Activated CD8-positive, alpha-beta memory T cell treated with anti-CD3 and anti-CD28 coated beads for 24 hours (primary cell): ENCODE results near the gene TUBE1.
"Not testable (repeated sequence)": the region's sequence is repeated elsewhere in the genome, so short reads cannot be mapped to it uniquely, and the experiment has no call there.

Source experiments
- DNase-seq: peaks from one replicate; pipeline ENCODE4 v3.0.0-alpha.2; 2020

The TUBE1 gene

DNA sequence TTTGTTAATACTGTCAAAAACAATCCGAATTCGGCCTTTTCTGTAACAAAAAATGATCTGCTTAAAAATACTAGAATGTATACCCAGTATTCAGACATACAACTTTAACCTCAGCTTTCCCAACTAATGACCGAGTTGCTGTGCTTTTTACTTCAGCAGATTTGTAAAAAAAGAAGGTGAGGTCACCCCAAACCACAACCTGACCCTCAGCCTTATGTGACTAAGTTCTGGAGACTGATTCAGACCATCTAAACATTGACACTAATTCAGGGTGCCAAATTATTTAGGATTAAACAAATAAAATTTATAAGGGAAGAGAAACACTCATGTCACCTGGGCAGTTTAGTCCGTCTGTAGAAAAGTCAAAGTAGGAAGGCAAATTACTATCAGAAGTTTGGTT is 25.7 kb downstream of the TUBE1 start:
- no peak for DNase-seq

DNA sequence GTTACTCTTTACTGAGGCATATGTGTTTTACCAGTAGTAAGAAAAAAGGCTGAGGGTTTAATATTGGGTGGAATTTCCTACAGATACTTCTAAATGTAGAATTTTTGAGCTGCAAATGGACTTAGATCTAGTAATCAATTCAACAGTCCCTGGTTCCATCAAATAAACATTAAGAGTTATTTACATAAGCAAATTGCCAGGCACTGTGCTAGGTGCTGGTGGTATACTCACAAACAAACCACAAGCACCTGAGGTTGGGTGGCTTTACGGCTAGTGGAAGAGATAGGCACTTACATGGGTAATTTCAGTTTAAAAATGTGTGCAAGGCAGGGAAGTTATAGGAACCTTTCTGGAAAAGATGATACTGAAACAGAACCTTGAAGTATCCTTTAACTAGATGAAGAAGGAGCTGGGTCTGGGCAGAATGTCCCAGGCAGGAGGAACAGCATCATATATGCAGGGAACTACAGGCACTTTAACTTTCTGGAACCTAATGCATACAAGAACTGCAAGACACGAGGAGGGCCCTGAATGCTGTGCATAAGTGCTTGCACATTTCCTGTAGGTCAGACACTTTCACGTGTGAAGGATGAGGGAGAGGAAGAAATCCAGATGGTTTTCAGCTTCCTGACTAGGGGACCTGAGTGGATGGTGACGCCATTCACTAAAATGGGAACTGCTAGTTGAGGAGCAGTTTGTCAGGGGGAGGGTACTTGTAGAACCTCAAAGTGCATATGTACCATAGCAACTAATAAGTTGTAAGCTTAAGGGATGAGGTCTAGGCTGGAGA is 28.8 kb downstream of the TUBE1 start:
- DNase-seq, result no peak

DNA sequence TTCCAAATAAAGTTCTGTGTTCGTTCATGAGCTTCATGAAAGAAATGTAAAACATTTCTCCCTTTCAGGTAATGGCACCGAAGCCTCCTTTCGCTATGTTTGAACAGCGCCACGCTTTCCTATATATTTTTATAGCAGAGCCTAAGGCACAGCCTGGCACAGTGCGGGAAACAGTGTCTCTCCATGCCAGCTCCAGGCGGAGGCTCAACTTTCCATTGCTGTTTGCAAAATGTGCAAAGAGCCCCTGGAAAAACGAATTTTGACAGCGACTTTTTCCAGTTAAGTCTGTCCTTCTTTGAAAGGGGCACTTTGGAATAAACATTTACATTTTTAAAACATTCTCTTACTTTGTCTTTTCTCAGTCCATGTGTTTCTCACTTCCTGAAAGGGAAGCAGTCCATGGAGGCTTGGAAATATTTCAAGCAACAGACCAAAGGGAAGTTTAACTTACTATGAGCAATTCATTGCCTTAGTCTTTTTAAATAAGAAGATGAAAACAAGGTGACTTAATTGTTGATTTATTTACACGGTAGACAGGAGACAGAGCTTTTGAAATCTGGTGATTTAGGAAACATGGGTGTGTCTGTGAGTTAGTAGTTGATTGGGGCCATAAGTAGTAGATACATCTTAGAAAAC is 32.6 kb downstream of the TUBE1 start:
- no peak for DNase-seq

DNA sequence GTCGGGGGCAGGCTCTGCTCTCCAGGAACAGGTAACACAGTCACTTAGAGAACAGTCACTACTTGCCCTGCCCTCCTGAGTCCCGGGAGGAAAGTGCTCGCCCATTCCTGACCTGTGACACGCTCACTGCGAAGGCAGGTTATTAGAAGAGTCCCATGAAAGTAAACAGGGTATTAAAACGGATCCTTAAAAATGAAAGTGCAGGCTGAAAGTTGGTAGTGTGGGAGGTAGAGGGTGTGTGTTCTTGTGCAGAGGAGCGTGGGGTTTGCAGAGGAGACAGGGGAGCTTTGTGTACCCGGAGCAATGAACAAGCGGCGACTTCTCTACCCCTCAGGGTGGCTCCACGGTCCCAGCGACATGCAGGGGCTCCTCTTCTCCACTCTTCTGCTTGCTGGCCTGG is 33.3 kb downstream of the TUBE1 start, which contains the start of gene CCN6:
CCN6 (plus strand) TSS at position 104 of the 400 bp plus-strand sequence; CDS start at position 358, 254 bp downstream.
- no peak for DNase-seq

DNA sequence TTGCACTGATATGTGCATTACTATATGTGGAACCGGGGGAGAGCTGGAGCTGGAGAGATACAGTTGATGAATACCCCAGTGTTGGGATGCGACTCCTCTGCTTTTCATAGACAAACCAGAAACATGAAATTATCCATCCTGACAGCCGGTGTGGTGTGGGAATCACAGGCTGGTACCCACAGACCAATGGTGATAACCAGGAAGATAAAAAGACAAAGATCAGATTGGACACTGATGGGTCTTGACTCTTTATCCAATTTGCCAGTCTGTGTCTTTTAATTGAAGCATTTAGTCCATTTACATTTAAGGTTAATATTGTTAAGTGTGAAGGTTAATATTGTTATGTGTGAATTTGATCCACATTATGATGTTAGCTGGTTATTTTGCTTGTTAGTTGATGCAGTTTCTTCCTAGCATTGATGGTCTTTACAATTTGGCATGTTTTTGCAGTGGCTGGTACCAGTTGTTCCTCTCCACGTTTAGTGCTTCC is 36.0 kb downstream of the TUBE1 start:
- not testable (repeated sequence) for DNase-seq

DNA sequence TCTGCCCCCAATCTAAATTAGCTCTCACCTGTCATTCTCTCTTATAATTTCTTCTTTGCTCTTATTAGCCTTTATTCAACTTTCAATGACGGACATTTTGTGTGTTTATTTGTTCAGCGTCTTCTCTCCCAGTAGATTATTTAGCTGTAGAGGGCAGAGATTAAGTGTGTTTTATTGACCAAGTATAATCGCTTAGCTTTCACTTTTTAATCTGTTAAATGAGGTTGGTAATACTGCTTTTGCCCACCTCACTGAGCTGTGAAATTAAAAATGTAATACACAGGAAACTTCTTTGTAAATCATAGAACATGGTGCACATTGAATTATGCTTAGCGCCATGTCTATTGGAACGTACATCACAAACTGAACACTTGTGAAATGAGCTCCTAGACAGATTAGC is 36.9 kb downstream of the TUBE1 start:
- no peak for DNase-seq

DNA sequence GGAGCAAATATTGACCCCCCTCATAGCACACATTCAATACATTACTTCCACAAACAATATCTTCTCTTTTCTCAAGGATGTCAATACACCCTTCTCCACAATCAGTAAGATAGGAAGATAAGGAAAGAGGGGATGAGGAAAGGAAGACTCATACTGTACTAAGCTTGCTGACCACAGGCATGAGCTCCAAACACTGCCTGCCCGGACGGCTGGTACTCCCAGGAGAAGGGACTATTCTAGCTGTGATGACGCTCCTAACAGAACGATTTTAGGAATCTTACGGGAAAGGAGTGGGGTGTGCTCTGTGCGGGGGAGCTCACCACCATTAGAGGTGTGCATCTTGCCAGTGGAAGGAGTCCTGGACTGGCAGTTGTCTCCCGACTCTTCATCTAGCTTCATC is 37.3 kb downstream of the TUBE1 start:
- DNase-seq, result no peak

DNA sequence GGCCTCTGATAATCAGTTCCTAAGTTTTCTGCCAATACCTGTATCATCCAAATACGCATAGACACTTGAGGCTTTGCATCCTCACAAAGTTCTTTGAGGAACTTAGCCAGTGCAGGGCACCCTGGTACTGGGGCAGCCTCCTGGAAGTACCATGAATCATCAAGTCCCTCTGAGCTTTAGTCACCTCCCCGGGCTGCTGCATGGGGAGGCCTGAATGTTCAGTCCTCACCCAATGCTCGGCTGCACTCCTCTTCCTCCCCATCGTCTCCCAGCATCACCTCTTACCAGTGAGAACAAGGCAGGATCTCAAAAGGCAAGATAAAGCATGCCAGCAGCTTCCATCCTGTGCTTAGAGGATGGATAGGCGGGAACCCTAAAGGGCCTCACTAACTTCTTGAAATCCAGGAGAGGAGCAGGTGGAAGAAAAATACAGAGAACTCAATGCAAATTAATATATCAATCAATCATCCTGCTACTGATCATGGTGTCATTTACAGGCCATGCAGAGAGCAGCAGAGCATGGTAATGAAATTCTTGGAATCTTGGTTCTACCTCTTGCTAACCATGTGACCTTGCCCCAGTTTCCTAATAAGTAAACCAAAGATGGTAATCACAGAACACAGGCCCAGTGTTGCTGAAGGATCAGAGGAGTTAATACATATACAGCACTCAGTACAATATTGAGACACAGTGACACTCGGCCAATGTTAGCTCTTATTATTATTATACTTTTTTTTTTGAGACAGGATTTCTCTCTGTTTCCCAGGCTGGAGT is 38.1 kb downstream of the TUBE1 start:
- no peak for DNase-seq

DNA sequence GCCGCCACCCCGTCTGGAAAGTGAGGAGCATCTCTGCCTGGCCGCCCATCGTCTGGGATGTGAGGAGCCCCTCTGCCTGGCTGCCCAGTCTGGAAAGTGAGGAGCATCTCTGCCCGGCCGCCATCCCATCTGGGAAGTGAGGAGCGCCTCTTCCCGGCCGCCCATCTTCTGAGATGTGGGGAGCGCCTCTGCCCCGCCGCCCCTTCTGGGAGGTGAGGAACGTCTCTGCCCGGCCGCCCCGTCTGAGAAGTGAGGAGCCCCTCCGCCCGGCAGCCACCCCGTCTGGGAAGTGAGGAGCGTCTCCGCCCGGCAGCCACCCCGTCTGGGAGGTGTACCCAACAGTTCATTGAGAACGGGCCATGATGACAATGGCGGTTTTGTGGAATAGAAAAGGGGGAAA is 39.8 kb downstream of the TUBE1 start:
- DNase-seq, result peak; percentile 41

DNA sequence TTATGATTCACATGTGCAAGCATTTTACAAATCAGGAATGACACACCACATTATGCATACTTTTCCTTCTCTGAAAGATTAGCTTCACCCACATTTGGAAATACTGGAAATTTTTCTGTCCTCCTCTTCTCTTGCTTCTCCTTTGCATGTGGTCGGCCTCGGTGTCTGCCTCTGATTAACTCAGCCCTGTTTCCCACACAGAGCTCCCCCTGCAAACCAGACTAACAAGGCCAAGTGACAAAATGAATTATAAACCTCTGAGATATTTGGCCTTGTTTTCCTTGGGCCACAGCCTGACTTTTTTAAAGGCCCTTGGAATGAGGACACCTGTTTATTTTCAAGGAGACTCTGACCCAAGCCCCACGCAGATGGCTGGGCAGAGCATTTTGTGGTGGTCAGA is 42.4 kb downstream of the TUBE1 start:
- peak; percentile 41 for DNase-seq

DNA sequence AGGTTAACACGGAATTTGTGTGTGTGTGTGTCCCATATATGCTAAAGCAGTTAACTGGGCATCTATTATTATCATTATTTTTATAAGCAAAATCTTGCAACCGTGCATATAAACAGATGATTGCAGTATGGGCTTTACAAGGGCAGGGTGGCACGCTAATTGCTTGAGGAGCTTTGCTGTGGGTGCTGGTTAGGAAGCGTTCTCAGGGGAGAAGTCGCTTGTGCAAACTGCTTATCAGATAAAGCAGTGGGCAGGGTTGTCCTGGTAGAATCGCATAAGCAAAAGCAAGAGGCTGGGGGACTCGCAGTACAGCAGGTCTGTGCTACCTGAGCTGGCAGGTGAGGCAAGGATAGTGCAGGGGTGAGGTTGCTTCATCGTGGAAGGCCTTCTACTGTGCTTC is 43.1 kb downstream of the TUBE1 start:
- no peak for DNase-seq

DNA sequence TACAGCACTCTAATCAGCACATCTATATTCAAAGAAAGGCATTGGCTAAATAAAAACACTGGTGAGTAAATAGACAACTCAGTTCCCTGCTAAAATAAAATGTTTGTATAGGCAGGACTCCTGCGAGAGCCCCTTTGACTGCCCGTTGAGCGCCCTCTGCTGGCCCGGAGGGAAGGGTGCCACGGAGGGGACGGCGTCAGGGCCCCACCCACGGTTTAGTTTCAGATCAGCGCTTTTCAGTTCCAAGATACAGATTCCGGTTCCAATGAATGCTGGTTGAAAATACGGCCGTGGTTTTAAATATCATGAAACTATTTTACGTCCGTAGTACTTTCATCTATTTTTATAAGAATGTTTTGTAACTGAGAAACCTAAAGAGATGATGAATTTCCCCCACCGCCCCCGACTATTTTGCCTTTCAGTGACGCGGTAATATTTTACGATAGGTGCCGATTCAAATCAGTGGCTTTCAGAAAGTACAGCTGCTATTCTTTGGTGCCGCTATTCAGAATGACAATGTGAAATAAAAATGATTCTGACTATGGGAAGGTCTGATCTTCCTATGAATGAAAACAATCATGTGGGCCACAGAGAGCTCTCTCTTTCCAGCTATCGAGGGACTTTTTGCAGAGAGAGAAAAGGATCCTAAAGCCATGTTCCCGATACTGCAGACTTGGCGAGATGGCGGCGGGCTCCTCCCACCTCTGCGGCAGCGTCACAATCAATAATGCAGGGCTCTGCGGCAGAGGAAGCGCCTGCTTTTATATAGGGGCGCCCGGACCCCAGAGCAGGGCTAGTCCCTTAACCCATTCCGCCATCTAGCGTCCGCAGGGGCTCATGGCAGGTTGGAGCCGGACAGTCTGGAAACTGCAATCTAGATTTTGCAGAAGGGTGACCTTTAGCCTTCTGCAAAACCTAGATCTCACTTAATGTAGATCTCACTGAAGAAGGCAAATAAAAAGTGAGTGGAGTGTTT is 44.0 kb downstream of the TUBE1 start:
- DNase-seq, result peak; percentile 95

DNA sequence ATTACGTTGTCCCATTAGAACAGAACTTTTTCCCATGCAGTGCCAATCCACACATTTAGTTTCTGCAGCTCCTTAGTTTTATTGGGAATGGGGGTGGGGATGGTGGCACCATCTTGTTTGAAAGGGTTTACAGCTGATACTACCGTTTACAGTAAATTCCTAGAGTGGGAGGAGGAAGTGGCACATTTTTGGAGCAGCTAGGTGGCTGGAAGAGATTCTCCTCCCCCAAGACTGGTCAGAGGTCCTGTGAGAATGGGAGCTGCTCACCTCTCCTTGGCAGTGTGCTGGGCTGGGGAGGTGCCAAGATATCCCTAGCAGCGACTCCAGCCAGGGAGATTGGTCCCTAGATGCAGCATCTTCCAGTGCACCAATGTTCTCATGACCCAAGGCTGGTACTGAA is 45.7 kb downstream of the TUBE1 start:
- DNase-seq, result peak; percentile 48

DNA sequence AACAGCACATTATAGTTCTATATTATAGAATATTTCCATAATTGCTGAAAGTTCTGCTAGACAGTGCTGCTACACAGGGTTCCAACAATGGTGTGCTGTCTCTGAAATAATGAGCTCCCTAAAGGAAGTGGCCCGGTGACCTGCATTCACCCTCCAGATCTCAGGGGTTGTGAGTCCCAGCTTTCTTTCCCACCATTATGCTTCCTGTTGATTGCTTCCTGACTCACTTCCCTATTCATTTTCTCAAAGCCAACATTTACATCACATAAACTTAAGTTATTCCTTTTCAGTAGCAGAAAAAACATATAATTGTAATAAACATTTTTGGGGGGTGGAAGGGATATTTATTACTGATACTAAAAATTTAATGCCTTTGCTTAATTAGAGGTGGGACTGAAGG is 46.3 kb downstream of the TUBE1 start:
- no peak for DNase-seq

DNA sequence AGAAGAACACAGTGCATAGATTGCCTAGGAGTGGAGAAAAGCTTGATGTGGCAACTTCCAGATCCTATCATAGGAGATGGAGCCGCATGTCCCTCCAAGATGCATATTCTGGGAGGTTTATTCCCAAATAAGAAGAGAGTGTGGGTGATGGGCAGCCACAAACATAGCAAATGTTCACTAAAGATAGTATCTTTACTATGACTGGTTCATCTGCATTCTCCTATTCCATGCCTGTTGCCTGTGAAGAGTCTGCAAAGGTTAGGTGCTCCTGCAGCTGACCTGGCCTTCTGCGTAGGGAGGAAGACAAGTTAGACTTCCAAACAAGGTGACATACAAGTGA is 47.9 kb downstream of the TUBE1 start:
- peak; percentile 37 for DNase-seq

DNA sequence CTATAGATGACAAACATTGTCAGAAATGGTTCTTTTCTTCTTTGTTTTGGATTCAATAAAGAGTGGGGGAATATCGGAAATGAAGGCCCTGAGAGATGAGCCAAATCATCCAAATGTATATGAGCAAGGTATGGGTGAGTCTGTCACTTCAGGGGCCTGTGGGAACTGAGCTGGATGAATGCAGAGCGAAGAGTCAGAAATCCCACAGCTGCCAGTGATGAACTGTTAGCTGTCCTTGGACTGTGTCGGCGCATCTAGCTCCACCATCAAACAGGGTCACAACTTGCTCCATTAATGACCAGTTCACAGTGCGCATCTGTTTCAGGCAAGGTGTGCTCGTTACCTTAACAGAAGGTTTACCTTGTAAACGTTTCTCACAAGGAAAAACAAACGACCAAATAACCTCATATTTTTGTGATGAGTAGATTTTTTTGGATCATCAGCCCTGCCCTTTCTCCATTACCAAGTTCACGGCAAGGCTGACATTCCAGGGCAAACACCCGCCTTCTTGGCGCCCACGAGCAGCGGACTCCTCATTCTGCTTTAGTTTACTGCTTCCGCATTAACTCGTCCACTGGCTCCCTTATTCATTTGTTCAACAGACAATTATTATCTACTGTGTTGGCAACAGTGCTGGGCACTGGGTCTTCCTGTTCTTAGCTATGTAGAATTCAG is 48.4 kb downstream of the TUBE1 start:
- no peak for DNase-seq

DNA sequence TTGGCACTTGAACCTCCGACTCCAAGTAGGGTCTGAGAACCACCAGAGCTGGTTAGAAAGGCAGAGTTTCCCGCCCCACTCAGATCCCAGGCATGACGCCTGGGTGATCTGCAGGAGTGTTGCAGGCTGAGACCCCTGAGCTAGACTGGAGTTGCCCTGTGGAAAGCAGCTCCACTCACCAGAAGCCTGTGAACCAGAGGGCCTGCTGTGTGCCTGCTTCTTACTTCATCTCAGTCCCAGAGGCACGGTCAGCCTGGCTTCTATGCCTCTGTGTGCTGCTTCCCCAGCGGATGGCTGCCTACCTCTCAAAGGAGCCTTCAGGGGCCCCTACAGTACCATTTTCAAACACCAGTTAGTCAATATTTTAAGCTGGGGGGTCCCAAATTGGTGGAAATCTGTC is 49.0 kb downstream of the TUBE1 start:
- no peak for DNase-seq

DNA sequence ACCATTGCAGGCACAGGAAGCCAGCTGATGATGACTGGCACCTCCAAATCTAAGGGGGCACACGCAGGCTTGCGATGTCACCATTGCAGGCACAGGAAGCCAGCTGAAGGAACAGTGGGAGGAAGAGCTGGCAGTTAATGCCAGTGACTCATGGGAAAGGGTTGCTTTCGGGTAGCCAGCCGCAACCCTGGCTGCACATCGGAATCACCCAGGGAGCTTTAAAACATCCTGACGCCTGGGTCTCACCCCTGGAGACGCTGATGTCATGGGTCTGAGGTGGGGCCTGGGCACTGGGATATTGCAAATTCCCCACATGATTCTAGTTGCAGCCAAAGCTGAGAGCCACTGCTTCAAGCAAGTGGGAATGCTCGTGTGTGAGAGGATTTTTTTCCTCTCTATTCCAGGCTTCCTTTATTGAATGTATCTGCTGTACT is 49.5 kb downstream of the TUBE1 start:
- DNase-seq, result no peak

DNA sequence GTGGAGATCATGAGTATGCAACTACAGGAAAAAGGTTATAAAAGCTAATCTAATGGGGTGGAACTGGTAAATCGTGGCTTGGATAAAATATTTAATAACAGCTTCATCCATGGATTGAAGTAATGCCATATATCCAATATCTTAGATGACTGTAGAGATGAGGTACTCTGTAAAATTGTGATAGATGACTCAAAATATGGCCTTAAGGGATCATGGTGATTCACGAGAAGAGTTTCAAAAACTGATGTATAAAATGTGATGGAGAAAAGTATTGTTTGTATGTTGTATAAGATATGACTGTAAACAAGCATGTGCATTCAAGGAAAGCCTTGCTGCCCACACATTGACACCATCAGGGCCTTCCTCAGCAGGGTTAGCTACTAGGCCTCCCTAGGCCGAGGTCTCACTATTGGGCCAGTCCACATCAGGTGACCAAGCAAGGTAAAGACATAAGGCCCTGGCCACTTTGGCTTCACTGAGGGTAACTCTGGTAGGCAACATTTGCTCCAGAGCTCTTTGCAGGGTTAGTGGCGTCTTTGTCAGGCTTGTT is 51.1 kb downstream of the TUBE1 start:
- no peak for DNase-seq

DNA sequence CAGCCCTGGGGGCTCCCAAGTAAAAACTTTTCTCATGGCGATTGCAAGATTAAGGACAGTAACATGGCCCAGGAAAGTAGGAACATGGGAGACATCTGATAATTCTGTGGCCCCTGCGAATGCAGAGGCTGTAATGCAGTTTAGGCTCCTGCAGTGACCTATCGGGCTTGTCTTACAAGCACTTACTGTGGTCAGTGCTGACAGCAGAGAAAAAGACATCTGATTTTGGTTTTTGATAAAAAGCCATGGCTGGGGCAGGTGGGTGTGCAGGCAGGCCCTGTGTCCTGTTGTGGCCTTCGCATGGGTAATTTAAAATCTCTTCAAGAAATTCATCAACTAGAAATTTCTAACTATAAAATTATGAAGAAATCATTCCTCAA is 52.7 kb downstream of the TUBE1 start:
- peak; percentile 54 for DNase-seq

DNA sequence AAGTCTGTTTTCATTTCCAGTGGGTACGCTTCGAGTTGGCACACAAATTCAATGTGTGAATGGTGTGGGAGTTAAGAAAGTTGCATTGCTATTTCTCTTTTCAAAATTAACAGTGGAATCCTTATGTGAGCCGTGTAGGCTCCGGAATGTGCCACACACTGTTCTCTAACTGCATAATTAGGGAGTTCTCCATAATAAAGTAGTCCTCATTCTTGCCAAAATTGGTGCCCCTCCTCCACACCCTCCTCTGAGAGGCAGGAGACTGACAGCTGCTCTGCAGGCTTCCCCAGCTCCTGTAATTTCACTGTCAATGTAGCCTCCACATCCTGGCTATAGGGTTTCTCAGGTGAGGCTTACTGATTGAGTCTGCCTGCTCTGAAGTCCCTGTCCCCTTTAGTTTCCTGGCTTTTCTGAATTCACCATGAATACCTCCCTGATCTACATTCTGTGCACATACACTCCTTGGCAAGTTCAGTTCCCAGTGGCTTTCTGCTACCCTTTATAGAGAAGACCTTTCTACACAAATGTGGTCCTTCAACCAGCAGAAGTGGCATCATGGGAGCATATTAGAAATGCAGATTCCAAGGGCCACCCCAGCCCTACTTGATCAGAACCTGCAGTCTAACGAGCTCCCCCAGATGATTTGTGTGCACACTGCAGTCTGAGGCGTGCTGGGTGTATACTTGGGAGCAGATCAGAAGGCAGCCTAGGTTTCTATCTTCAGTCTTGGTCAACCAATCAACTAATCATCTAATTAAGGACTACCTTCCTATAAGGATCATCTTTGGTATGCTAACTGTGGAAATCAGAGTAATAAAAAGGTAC is 53.3 kb downstream of the TUBE1 start:
- peak; percentile 56 for DNase-seq
